H1 (cell line): ENCODE measurements around the gene OR52W1. TPM values are rescaled to one million over a fixed set of nuclear protein-coding genes. Genes with fewer than 3 reads are reported as not detected.
"Not testable (repeated sequence)": the region's sequence is repeated elsewhere in the genome, so short reads cannot be mapped to it uniquely, and the experiment has no call there.

ENCODE experiments used
- CTCF ChIA-PET: fragments of 300-600 bp; sonication (Branson Sonifier 250); formaldehyde crosslinking; loops from one replicate; lab custom pipeline; 2021; ENCODE audit not compliant: partially characterized antibody; lab: Charles Lee
- POLR2A ChIA-PET: fragments of 300-600 bp; sonication (Branson Sonifier 250); formaldehyde crosslinking; loops from one replicate; lab custom pipeline; 2021; ENCODE audit warnings: inconsistent platforms; ENCODE audit not compliant: partially characterized antibody; lab: Charles Lee
- DNase-seq, 2 experiments: peaks; one replicate each; pipeline versions ENCODE4 v3.0.0 to v3.0.0-alpha.2; 2010 to 2022; ENCODE audit warnings: low spot score in 2 of 2, low read depth in 1 of 2, mixed read lengths in 1 of 2
- FAIRE-seq: peaks from 2 replicates; lab custom pipeline; 2011; peaks lifted over from hg19 to GRCh38; lab: Jason Lieb, UNC
- H2AFZ ChIP-seq: 2 replicates; pipeline ENCODE4 v1.8.1; 2012; ENCODE audit warnings: low read length, inconsistent platforms
- H2AK5ac ChIP-seq: 2 replicates; pipeline ENCODE4 v1.6.1; 2013; ENCODE audit warnings: low read depth, low read length
- H2BK120ac ChIP-seq: replicated peaks from 2 replicates; pipeline ENCODE3; 2013; ENCODE audit warnings: low read depth, low read length, inconsistent platforms
- H2BK12ac ChIP-seq: 2 replicates; pipeline ENCODE4 v1.6.1; 2013; ENCODE audit warnings: low read depth, low read length
- H2BK15ac ChIP-seq: 2 replicates; pipeline ENCODE4 v1.6.1; 2013; ENCODE audit warnings: low read length
- H2BK20ac ChIP-seq: 2 replicates; pipeline ENCODE4 v1.6.1; 2013; ENCODE audit warnings: low read length
- H2BK5ac ChIP-seq: 2 replicates; pipeline ENCODE4 v1.6.1; 2013; ENCODE audit warnings: low read depth, low read length
- H3K14ac ChIP-seq: 2 replicates; pipeline ENCODE4 v1.6.1; 2013; ENCODE audit warnings: inconsistent platforms; ENCODE audit not compliant: insufficient read length
- H3K18ac ChIP-seq: 2 replicates; pipeline ENCODE4 v1.6.1; 2013; ENCODE audit warnings: low read length; ENCODE audit errors: extremely low read depth
- H3K23ac ChIP-seq: 2 replicates; pipeline ENCODE4 v1.6.1; 2013; ENCODE audit warnings: inconsistent platforms; ENCODE audit not compliant: insufficient read length
- H3K23me2 ChIP-seq: 2 replicates; pipeline ENCODE4 v1.6.1; 2013; ENCODE audit warnings: low read depth, low read length
- H3K27ac ChIP-seq: 2 replicates; pipeline ENCODE4 v1.6.1; 2011; ENCODE audit warnings: low read depth, low read length, inconsistent platforms
- H3K27me3 ChIP-seq, 4 experiments: replicated peaks in 1 of 4; 1 replicate in 1 of 4; 2 replicates in 3 of 4; pipeline versions ENCODE4 v1.6.1 to v1.8.1; 2011 to 2013; ENCODE audit warnings: low read length in 3 of 4, mild to moderate bottlenecking in 3 of 4, inconsistent platforms in 2 of 4, mixed read lengths in 2 of 4, moderate library complexity in 1 of 4; ENCODE audit not compliant: control insufficient read depth in 3 of 4, insufficient read depth in 3 of 4; ENCODE audit errors: extremely low read depth in 1 of 4
- H3K36me3 ChIP-seq, 4 experiments: 2 replicates each; pipeline versions ENCODE4 v1.6.1 to v1.8.1; 2011 to 2013; ENCODE audit warnings: mild to moderate bottlenecking in 4 of 4, low read length in 3 of 4, moderate library complexity in 2 of 4, control low read depth in 1 of 4, inconsistent platforms in 1 of 4; ENCODE audit not compliant: insufficient read depth in 4 of 4, control insufficient read depth in 2 of 4
- H3K4ac ChIP-seq: replicated peaks from 2 replicates; pipeline ENCODE3; 2013; ENCODE audit warnings: low read length, low read depth, mixed read lengths, inconsistent platforms; ENCODE audit not compliant: insufficient read length
- H3K4me1 ChIP-seq, 4 experiments: replicated peaks in 1 of 4; 1 replicate in 1 of 4; 2 replicates in 3 of 4; pipeline versions ENCODE4 v1.6.1 to v1.8.1; 2011 to 2013; ENCODE audit warnings: low read length in 3 of 4, inconsistent platforms in 2 of 4, mixed read lengths in 1 of 4; ENCODE audit not compliant: insufficient read depth in 4 of 4, control insufficient read depth in 3 of 4
- H3K4me2 ChIP-seq, 2 experiments: 2 replicates each; pipeline versions ENCODE4 v1.6.1 to v1.8.1; 2011 to 2013; ENCODE audit warnings: low read depth in 2 of 2, low read length in 2 of 2, control low read depth in 1 of 2, inconsistent platforms in 1 of 2, mild to moderate bottlenecking in 1 of 2; ENCODE audit not compliant: insufficient read depth in 1 of 2
- H3K4me3 ChIP-seq, 4 experiments: fragments of 200-600, 300-600 bp in 1 of 4; sonication (generic), shearing (Covaris generic), sonication (Bioruptor Twin) in 1 of 4; 2 replicates each; pipeline versions ENCODE4 v1.5.1 to v1.8.1; 2011 to 2016; ENCODE audit warnings: low read length in 4 of 4, low read depth in 3 of 4, control low read depth in 2 of 4, inconsistent platforms in 2 of 4, mild to moderate bottlenecking in 2 of 4, mixed read lengths in 1 of 4, moderate library complexity in 1 of 4; ENCODE audit not compliant: insufficient read depth in 2 of 4; ENCODE audit errors: extremely low read depth in 1 of 4
- H3K56ac ChIP-seq: replicated peaks from 2 replicates; pipeline ENCODE3; 2013; ENCODE audit warnings: low read depth, mild to moderate bottlenecking, mixed read lengths, low read length, inconsistent platforms; ENCODE audit not compliant: insufficient read length
- H3K79me1 ChIP-seq: 2 replicates; pipeline ENCODE4 v1.6.1; 2013; ENCODE audit warnings: low read depth, low read length, control low read depth
- H3K79me2 ChIP-seq, 2 experiments: 2 replicates each; pipeline versions ENCODE4 v1.6.1 to v1.8.1; 2012 to 2013; ENCODE audit warnings: low read length in 2 of 2, mild to moderate bottlenecking in 2 of 2, inconsistent platforms in 1 of 2; ENCODE audit not compliant: insufficient read depth in 2 of 2, control insufficient read depth in 1 of 2
- H3K9ac ChIP-seq, 4 experiments: replicated peaks in 1 of 4; 1 replicate in 1 of 4; 2 replicates in 3 of 4; pipeline versions ENCODE4 v1.6.1 to v1.8.1; 2011 to 2013; ENCODE audit warnings: low read depth in 3 of 4, low read length in 3 of 4, control low read depth in 2 of 4, mild to moderate bottlenecking in 2 of 4, moderate library complexity in 2 of 4, inconsistent platforms in 1 of 4; ENCODE audit errors: extremely low read depth in 1 of 4
- H3K9me3 ChIP-seq, 2 experiments: 2 replicates each; pipeline versions ENCODE4 v1.6.1 to v1.8.1; 2012 to 2013; ENCODE audit warnings: mild to moderate bottlenecking in 2 of 2, moderate library complexity in 2 of 2, control low read depth in 1 of 2, inconsistent platforms in 1 of 2, low read depth in 1 of 2, low read length in 1 of 2, mixed read lengths in 1 of 2; ENCODE audit not compliant: insufficient read depth in 2 of 2
- H4K20me1 ChIP-seq, 2 experiments: replicated peaks in 1 of 2; 2 replicates each; pipeline versions ENCODE3 to v1.8.1; 2011 to 2013; ENCODE audit warnings: inconsistent platforms in 2 of 2, low read length in 2 of 2, mild to moderate bottlenecking in 1 of 2; ENCODE audit not compliant: insufficient read depth in 2 of 2, control insufficient read depth in 1 of 2
- H4K5ac ChIP-seq: 2 replicates; pipeline ENCODE4 v1.6.1; 2013; ENCODE audit warnings: low read length, low read depth, mixed read lengths, inconsistent platforms; ENCODE audit not compliant: insufficient read length
- H4K8ac ChIP-seq: 2 replicates; pipeline ENCODE4 v1.8.0; 2013; ENCODE audit warnings: mild to moderate bottlenecking, moderate library complexity, low read length, inconsistent platforms; ENCODE audit not compliant: insufficient read depth; ENCODE audit errors: extremely low read depth
- H4K91ac ChIP-seq: replicated peaks from 2 replicates; pipeline ENCODE3; 2013; ENCODE audit warnings: low read length, mixed read lengths, inconsistent platforms; ENCODE audit not compliant: insufficient read length
- BCL11A ChIP-seq, 2 experiments: IDR thresholded peaks; one replicate each; pipeline ENCODE4 v1.6.1; 2011; ENCODE audit warnings: low read depth in 2 of 2, low read length in 2 of 2, mild to moderate bottlenecking in 2 of 2
- TAF7 ChIP-seq: optimal IDR thresholded peaks from 2 replicates; pipeline ENCODE3; 2011; ENCODE audit warnings: low read depth, mild to moderate bottlenecking, inconsistent platforms, low read length, moderate library complexity, borderline replicate concordance
- WGBS, 2 experiments: shearing (Covaris generic) in 1 of 2; methylation state at CpG; one replicate each; pipeline versions ENCODE4 v1.1.6 to v1.1.7; 2013 to 2015; ENCODE audit warnings: low lambda C conversion rate in 2 of 2, mixed read lengths in 2 of 2, inconsistent platforms in 1 of 2, low coverage in 1 of 2, missing lambda C conversion rate in 1 of 2; ENCODE audit not compliant: insufficient replicate concordance in 2 of 2, insufficient coverage in 1 of 2, insufficient read length in 1 of 2; ENCODE audit errors: extremely low coverage in 1 of 2, missing lambda C conversion rate in 1 of 2; 5-methylcytosine and 5-hydroxymethylcytosine counted together
- polyA plus RNA-seq, 7 experiments: library from polyadenylated mRNA; depleted of rRNA in 3 of 7; stranded (reverse) in 5 of 7; unstranded in 2 of 7; fragments of >200 nt in 5 of 7; fragments of 200-250 nt in 2 of 7; gene quantifications; 1 replicate in 5 of 7; 2 replicates in 1 of 7; 4 replicates in 1 of 7; pipeline versions ENCODE4 v1.2.1 to v1.2.3, GENCODE V29; 2011 to 2013; ENCODE audit warnings: missing spikeins in 2 of 7, mixed read lengths in 2 of 7
- total RNA-seq: library from RNA; stranded (reverse); fragmentation: NEBNext Ultra II Directional; extraction: Animal tissue kit (Norgen Biotek cat#: 25700); gene quantifications from 2 replicates; pipeline ENCODE4 v1.2.1, GENCODE V29; 2021
- TF ChIP-seq, protein P1 (sequence below), 3 experiments: IDR thresholded peaks; 1 replicate in 2 of 3; 2 replicates in 1 of 3; pipeline versions ENCODE4 v1.5.1 to v1.6.1; 2011; ENCODE audit warnings: low read length in 3 of 3, mild to moderate bottlenecking in 3 of 3, inconsistent platforms in 2 of 3, low read depth in 1 of 3, moderate library complexity in 1 of 3; ENCODE audit not compliant: insufficient read depth in 1 of 3; ENCODE audit errors: control extremely low read depth in 1 of 3

The OR52W1 gene
- total and polyA plus RNA-seq, 2 of the 8 experiments (the other 6 are each of a cell fraction or from before 2014, with no cell fraction given) = not detected

- TF ChIP-seq, protein P1, sequence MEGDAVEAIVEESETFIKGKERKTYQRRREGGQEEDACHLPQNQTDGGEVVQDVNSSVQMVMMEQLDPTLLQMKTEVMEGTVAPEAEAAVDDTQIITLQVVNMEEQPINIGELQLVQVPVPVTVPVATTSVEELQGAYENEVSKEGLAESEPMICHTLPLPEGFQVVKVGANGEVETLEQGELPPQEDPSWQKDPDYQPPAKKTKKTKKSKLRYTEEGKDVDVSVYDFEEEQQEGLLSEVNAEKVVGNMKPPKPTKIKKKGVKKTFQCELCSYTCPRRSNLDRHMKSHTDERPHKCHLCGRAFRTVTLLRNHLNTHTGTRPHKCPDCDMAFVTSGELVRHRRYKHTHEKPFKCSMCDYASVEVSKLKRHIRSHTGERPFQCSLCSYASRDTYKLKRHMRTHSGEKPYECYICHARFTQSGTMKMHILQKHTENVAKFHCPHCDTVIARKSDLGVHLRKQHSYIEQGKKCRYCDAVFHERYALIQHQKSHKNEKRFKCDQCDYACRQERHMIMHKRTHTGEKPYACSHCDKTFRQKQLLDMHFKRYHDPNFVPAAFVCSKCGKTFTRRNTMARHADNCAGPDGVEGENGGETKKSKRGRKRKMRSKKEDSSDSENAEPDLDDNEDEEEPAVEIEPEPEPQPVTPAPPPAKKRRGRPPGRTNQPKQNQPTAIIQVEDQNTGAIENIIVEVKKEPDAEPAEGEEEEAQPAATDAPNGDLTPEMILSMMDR (IDR thresholded peaks at IDR 0.05; ENCODE audit: control extremely low read depth in 1 of 3, insufficient read depth in 1 of 3, low read depth in 1 of 3, low read length in 3 of 3) = no peak
- no peak for TF ChIP-seq BCL11A (IDR thresholded peaks at IDR 0.05; ENCODE audit: low read depth in 2 of 2, low read length in 2 of 2)
- TF ChIP-seq TAF7 = no peak
Observed at GRCh38 chr11:6248248-6248647, 49.2 kb downstream of the OR52W1 start (continued).

DNA sequence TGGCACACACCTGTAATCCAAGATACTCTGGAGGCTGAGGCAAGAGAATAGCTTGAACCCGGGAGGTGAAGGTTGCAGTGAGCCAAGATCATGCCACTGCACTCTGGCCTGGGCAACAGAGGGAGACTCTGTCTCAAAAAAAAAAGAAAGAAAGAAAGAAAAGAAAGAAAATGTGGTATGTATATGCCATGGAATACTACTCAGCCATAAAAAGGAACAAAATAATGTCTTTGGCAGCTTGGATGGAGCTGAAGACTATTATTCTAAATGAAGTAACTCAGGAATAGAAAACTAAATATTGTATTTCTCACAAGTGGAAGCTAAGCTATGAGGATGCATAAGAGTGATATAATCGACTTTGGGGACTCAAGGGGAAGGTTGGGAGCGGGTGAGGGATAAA, 49.9 kb downstream of the OR52W1 start:
- H3K4me3 ChIP-seq, H2BK15ac ChIP-seq, H2BK20ac ChIP-seq, H4K8ac ChIP-seq, H3K56ac ChIP-seq, H2AK5ac ChIP-seq, H4K20me1 ChIP-seq, H3K27me3 ChIP-seq, H3K79me1 ChIP-seq, H2BK12ac ChIP-seq, H3K79me2 ChIP-seq, DNase-seq, H4K91ac ChIP-seq, H3K18ac ChIP-seq, H3K36me3 ChIP-seq, H3K23ac ChIP-seq, H2BK120ac ChIP-seq, H2BK5ac ChIP-seq, FAIRE-seq, H3K9ac ChIP-seq, H3K23me2 ChIP-seq, POLR2A ChIA-PET, H3K9me3 ChIP-seq, H2AFZ ChIP-seq, H3K4me1 ChIP-seq, H3K14ac ChIP-seq, H3K4me2 ChIP-seq, H3K27ac ChIP-seq, H4K5ac ChIP-seq, H3K4ac ChIP-seq: not testable (repeated sequence)
- WGBS, 2 experiments = 78% methylated on average over 3 of the region's 3 CpGs; no CpG with 5 or more reads in 1 of the 2 experiments
- CTCF ChIA-PET = interaction anchor here (0.6 to 7.6 kb wide), 13 partner anchors 7 to 226 kb away, joined by 3 to 124 read pairs (median 27); partner anchors contain the start of genes C11orf42, CAVIN3, CCKBR and CNGA4
